Measurements from ENCODE around the gene PTPRA.

PTPRA gene

GRCh38 chr20:2874456-2874855, 1.2 kb downstream of the PTPRA start:
- peak overlapping the region; percentile 96 for H3K4me3 ChIP-seq (ENCODE audit: low read length)

GRCh38 chr20:2875690-2876203, 2.5 kb downstream of the PTPRA start:
- Histone ChIP-seq H3K9me3 (ENCODE audit: control insufficient read depth, low read length) (no peaks in the 10 kb centered on the region), H3K4me1 (ENCODE audit: control insufficient read depth, insufficient read depth, low read length) (peaks cover 50% of the 10 kb centered on the region), H3K36me3 (ENCODE audit: control insufficient read depth, insufficient read depth, low read length, severe bottlenecking) (no peaks in the 10 kb centered on the region), H3K9ac (ENCODE audit: low read length) (no peak overlapping the region), H3K27me3 (replicated peaks; ENCODE audit: control insufficient read depth, insufficient read depth, low read length) (no peaks in the 10 kb centered on the region), H3K4me3 (ENCODE audit: low read length) (no peak overlapping the region)
- DNase-seq (ENCODE audit: low read depth), result no peak

More at GRCh38 chr20:2874456-2874855, 1.2 kb downstream of the PTPRA start:
- Histone ChIP-seq H3K36me3 (ENCODE audit: control insufficient read depth, insufficient read depth, low read length, severe bottlenecking) (no peaks in the 10 kb centered on the region), H3K9ac (ENCODE audit: low read length) (peak overlapping the region; percentile 91), H3K4me1 (ENCODE audit: control insufficient read depth, insufficient read depth, low read length) (peaks cover 51% of the 10 kb centered on the region), H3K9me3 (ENCODE audit: control insufficient read depth, low read length) (no peaks in the 10 kb centered on the region), H3K27me3 (replicated peaks; ENCODE audit: control insufficient read depth, insufficient read depth, low read length) (no peaks in the 10 kb centered on the region)
- peak; percentile 22 for DNase-seq (ENCODE audit: low read depth)

- Histone ChIP-seq H3K27me3 (replicated peaks; ENCODE audit: control insufficient read depth, insufficient read depth, low read length) (no peaks in the 10 kb centered on the region), H3K4me1 (ENCODE audit: control insufficient read depth, insufficient read depth, low read length) (peaks cover 28% of the 10 kb centered on the region), H3K4me3 (ENCODE audit: low read length) (no peak overlapping the region), H3K9ac (ENCODE audit: low read length) (no peak overlapping the region), H3K9me3 (ENCODE audit: control insufficient read depth, low read length) (no peaks in the 10 kb centered on the region), H3K36me3 (ENCODE audit: control insufficient read depth, insufficient read depth, low read length, severe bottlenecking) (no peaks in the 10 kb centered on the region)
- DNase-seq (ENCODE audit: low read depth), result no peak
Observed at GRCh38 chr20:2878515-2878914, 5.2 kb downstream of the PTPRA start.

- Histone ChIP-seq H3K9me3 (ENCODE audit: control insufficient read depth, low read length) (no peaks in the 10 kb centered on the region), H3K4me3 (ENCODE audit: low read length) (no peak overlapping the region), H3K4me1 (ENCODE audit: control insufficient read depth, insufficient read depth, low read length) (peaks cover 32% of the 10 kb centered on the region), H3K9ac (ENCODE audit: low read length) (no peak overlapping the region), H3K36me3 (ENCODE audit: control insufficient read depth, insufficient read depth, low read length, severe bottlenecking) (no peaks in the 10 kb centered on the region), H3K27me3 (replicated peaks; ENCODE audit: control insufficient read depth, insufficient read depth, low read length) (no peaks in the 10 kb centered on the region)
- peak; percentile 72 for DNase-seq (ENCODE audit: low read depth)
Observed at GRCh38 chr20:2879146-2879545, 5.9 kb downstream of the PTPRA start.

- no peak for DNase-seq (ENCODE audit: low read depth)
- H3K9ac ChIP-seq (ENCODE audit: low read length), result no peak overlapping the region
- H3K36me3 ChIP-seq (ENCODE audit: control insufficient read depth, insufficient read depth, low read length, severe bottlenecking), result no peaks in the 10 kb centered on the region
- H3K27me3 ChIP-seq (replicated peaks; ENCODE audit: control insufficient read depth, insufficient read depth, low read length), result no peaks in the 10 kb centered on the region
- H3K4me1 ChIP-seq (ENCODE audit: control insufficient read depth, insufficient read depth, low read length), result peaks cover 20% of the 10 kb centered on the region
- no peaks in the 10 kb centered on the region for H3K9me3 ChIP-seq (ENCODE audit: control insufficient read depth, low read length)
- no peak overlapping the region for H3K4me3 ChIP-seq (ENCODE audit: low read length)
Observed at GRCh38 chr20:2880650-2881049, 7.4 kb downstream of the PTPRA start.

- Histone ChIP-seq H3K27me3 (replicated peaks; ENCODE audit: control insufficient read depth, insufficient read depth, low read length) (no peaks in the 10 kb centered on the region), H3K4me1 (ENCODE audit: control insufficient read depth, insufficient read depth, low read length) (peaks cover 20% of the 10 kb centered on the region), H3K9ac (ENCODE audit: low read length) (no peak overlapping the region), H3K9me3 (ENCODE audit: control insufficient read depth, low read length) (no peaks in the 10 kb centered on the region), H3K4me3 (ENCODE audit: low read length) (no peak overlapping the region), H3K36me3 (ENCODE audit: control insufficient read depth, insufficient read depth, low read length, severe bottlenecking) (no peaks in the 10 kb centered on the region)
- no peak for DNase-seq (ENCODE audit: low read depth)
Observed at GRCh38 chr20:2883726-2884637, 10.7 kb downstream of the PTPRA start.

- Histone ChIP-seq H3K36me3 (ENCODE audit: control insufficient read depth, insufficient read depth, low read length, severe bottlenecking) (no peaks in the 10 kb centered on the region), H3K9me3 (ENCODE audit: control insufficient read depth, low read length) (no peaks in the 10 kb centered on the region), H3K4me3 (ENCODE audit: low read length) (no peak overlapping the region), H3K9ac (ENCODE audit: low read length) (no peak overlapping the region), H3K4me1 (ENCODE audit: control insufficient read depth, insufficient read depth, low read length) (peaks cover 18% of the 10 kb centered on the region), H3K27me3 (replicated peaks; ENCODE audit: control insufficient read depth, insufficient read depth, low read length) (no peaks in the 10 kb centered on the region)
- no peak for DNase-seq (ENCODE audit: low read depth)
Observed at GRCh38 chr20:2887715-2888114, 14.4 kb downstream of the PTPRA start.

GRCh38 chr20:2888224-2888955, 15.1 kb downstream of the PTPRA start:
- DNase-seq (ENCODE audit: low read depth), result no peak
- H3K27me3 ChIP-seq (replicated peaks; ENCODE audit: control insufficient read depth, insufficient read depth, low read length), result no peaks in the 10 kb centered on the region
- H3K9ac ChIP-seq (ENCODE audit: low read length), result no peak overlapping the region
- no peaks in the 10 kb centered on the region for H3K9me3 ChIP-seq (ENCODE audit: control insufficient read depth, low read length)
- no peaks in the 10 kb centered on the region for H3K36me3 ChIP-seq (ENCODE audit: control insufficient read depth, insufficient read depth, low read length, severe bottlenecking)
- no peak overlapping the region for H3K4me3 ChIP-seq (ENCODE audit: low read length)
- H3K4me1 ChIP-seq (ENCODE audit: control insufficient read depth, insufficient read depth, low read length), result peaks cover 18% of the 10 kb centered on the region

GRCh38 chr20:2889209-2889608, 15.9 kb downstream of the PTPRA start:
- no peak overlapping the region for H3K4me3 ChIP-seq (ENCODE audit: low read length)
- no peak for DNase-seq (ENCODE audit: low read depth)
- peaks cover 14% of the 10 kb centered on the region for H3K4me1 ChIP-seq (ENCODE audit: control insufficient read depth, insufficient read depth, low read length)
- H3K36me3 ChIP-seq (ENCODE audit: control insufficient read depth, insufficient read depth, low read length, severe bottlenecking), result no peaks in the 10 kb centered on the region
- H3K27me3 ChIP-seq (replicated peaks; ENCODE audit: control insufficient read depth, insufficient read depth, low read length), result no peaks in the 10 kb centered on the region
- H3K9ac ChIP-seq (ENCODE audit: low read length), result no peak overlapping the region
- no peaks in the 10 kb centered on the region for H3K9me3 ChIP-seq (ENCODE audit: control insufficient read depth, low read length)

- no peaks in the 10 kb centered on the region for H3K9me3 ChIP-seq (ENCODE audit: control insufficient read depth, low read length)
- DNase-seq (ENCODE audit: low read depth), result no peak
- H3K36me3 ChIP-seq (ENCODE audit: control insufficient read depth, insufficient read depth, low read length, severe bottlenecking), result no peaks in the 10 kb centered on the region
- peaks cover 14% of the 10 kb centered on the region for H3K4me1 ChIP-seq (ENCODE audit: control insufficient read depth, insufficient read depth, low read length)
- no peak overlapping the region for H3K9ac ChIP-seq (ENCODE audit: low read length)
- no peak overlapping the region for H3K4me3 ChIP-seq (ENCODE audit: low read length)
- no peaks in the 10 kb centered on the region for H3K27me3 ChIP-seq (replicated peaks; ENCODE audit: control insufficient read depth, insufficient read depth, low read length)
Observed at GRCh38 chr20:2889797-2890196, 16.5 kb downstream of the PTPRA start.

- Histone ChIP-seq H3K9ac (ENCODE audit: low read length) (no peak overlapping the region), H3K4me1 (ENCODE audit: control insufficient read depth, insufficient read depth, low read length) (peaks cover 14% of the 10 kb centered on the region), H3K9me3 (ENCODE audit: control insufficient read depth, low read length) (no peaks in the 10 kb centered on the region), H3K27me3 (replicated peaks; ENCODE audit: control insufficient read depth, insufficient read depth, low read length) (no peaks in the 10 kb centered on the region), H3K36me3 (ENCODE audit: control insufficient read depth, insufficient read depth, low read length, severe bottlenecking) (no peaks in the 10 kb centered on the region), H3K4me3 (ENCODE audit: low read length) (no peak overlapping the region)
- no peak for DNase-seq (ENCODE audit: low read depth)
Observed at GRCh38 chr20:2890742-2891141, 17.5 kb downstream of the PTPRA start.
